ENCODE measurements around the gene TUBD1.
"Not testable (repeated sequence)": the region's sequence is repeated elsewhere in the genome, so short reads cannot be mapped to it uniquely, and the experiment has no call there.

TUBD1 gene, protein sequence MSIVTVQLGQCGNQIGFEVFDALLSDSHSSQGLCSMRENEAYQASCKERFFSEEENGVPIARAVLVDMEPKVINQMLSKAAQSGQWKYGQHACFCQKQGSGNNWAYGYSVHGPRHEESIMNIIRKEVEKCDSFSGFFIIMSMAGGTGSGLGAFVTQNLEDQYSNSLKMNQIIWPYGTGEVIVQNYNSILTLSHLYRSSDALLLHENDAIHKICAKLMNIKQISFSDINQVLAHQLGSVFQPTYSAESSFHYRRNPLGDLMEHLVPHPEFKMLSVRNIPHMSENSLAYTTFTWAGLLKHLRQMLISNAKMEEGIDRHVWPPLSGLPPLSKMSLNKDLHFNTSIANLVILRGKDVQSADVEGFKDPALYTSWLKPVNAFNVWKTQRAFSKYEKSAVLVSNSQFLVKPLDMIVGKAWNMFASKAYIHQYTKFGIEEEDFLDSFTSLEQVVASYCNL
- long read RNA-seq, donor 1, partial matches to known transcripts, result 0 of 1 reads
- long read RNA-seq, donor 1, other reads (novel, unspliced or antisense), result 0 of 1 reads
- long read RNA-seq, donor 2, partial matches to known transcripts, result 16 of 17 reads
- long read RNA-seq, donor 2, other reads (novel, unspliced or antisense), result 0 of 17 reads
- long read RNA-seq, donor 3, partial matches to known transcripts, result 0 of 1 reads
- long read RNA-seq, donor 3, other reads (novel, unspliced or antisense), result 0 of 1 reads
- long read RNA-seq, donor 4, partial matches to known transcripts, result 0 of 2 reads
- long read RNA-seq, donor 4, other reads (novel, unspliced or antisense), result 0 of 2 reads
- long read RNA-seq, donor 5, result 0 reads
- long read RNA-seq, donor 6, partial matches to known transcripts, result 0 of 3 reads
- long read RNA-seq, donor 6, other reads (novel, unspliced or antisense), result 0 of 3 reads
- long read RNA-seq, donor 7, result 0 reads
- long read RNA-seq, donor 8, partial matches to known transcripts, result 8 of 9 reads
- long read RNA-seq, donor 8, other reads (novel, unspliced or antisense), result 0 of 9 reads

DNA sequence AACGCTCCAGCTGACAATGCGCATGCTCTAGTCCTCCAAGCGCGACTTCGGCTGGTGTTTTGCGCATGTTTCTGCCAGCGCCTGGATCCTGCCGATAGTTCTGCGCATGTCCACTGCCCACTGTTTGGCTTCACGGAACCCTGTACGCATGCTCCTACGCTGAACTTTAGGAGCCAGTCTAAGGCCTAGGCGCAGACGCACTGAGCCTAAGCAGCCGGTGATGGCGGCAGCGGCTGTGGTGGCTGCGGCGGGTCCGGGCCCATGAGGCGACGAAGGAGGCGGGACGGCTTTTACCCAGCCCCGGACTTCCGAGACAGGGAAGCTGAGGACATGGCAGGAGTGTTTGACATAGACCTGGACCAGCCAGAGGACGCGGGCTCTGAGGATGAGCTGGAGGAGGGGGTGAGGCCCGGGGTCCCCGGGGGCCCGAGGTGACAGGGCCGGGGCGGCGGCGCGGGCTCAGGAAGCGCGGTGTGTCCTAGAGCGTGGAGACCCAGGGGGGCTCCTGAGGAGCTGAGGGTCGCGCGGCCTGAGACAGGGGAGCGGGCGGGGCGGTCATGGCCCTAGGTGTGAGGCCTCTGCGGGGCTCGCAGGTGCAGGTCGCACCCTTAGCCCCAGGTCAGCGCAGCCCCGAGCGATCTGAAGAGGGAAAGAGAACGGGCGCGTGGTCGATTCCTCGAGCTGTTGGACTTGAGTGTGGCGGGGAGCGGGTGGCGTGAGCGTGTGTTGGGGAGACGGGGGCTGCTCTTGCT is at the start of gene TUBD1, which contains the start of gene RPS6KB1:
Gene TUBD1, minus strand, starts transcription at position 20 of the 752 bp plus-strand sequence. CDS start 1,941 bp downstream, outside the sequence.
Gene RPS6KB1, plus strand, starts transcription at position 198 of the 752 bp plus-strand sequence. Its CDS starts 64 bp downstream, at position 262.
- DNase-seq, result peak; percentile 88

DNA sequence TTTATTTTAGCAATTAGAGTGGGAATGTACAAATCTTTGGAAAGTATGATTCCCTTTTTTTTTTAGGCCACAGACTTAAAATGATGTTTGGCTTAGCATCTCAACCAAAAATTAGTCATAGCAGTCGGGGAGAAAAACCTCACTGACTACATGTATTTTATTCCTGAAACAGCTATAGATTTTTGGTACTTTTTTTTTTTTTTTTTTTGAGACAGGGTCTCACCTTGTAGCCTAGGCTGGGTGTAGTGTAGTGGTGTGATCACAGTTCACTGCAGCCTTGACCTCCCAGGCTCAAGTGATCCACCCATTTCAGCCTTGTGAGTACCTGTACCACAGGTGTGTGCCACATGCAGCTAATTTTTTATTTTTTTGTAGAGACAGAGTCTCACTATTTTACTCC is 48.4 kb upstream of the TUBD1 start:
- no peak for DNase-seq

DNA sequence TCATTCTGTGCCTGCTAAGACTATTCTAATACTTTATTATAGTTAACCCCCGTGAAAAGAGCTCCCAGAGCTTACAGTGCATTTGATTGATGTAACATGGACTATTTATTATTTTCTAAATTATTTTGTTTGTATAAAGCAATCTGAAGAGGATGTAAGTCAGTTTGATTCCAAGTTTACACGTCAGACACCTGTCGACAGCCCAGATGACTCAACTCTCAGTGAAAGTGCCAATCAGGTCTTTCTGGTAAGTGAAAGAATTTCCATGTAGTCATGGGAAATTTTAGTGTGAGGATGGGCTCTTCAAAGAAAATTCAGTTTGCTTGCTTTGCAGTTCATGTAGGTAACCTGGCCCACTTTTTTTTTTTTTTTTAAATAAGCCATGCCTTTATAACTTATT is 48.0 kb upstream of the TUBD1 start:
- not testable (repeated sequence) for DNase-seq

DNA sequence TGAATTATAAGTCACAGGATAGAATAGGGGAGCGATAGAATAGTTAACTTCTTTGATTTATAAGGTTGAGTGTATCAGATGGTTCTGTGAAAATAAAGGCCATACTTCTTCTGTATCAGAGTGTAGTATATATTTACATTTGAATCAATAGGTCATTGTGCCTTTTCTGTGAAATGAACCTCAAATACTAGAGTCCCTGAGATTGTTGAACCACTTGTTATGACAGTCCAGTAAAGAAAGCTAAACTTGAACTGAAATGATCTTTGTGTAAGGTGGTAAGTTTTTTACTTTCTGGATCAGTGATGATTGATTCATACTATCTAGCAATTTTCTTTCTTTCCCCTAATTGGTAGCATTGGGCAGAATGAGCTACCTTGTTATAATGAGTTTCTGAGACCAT is 40.6 kb upstream of the TUBD1 start:
- DNase-seq, result not testable (repeated sequence)

DNA sequence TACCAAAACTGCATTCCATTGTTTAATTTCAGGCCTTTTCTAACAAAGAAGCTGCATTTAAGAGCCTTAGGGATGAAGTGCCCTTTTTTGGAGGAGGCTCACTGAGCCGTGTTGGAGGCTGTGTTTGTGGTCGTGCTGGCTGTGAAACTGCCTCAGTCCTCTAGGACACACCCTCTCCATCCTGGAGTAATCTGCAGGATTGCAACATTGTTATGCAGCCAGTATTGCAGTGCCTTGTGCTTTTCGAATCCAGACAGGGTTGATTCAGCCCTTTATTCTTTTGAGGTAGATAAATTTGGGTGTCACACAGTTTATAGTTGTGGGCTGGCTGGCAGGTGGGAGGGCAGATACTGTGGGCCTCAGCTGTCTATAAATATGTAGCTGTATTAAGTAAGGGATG is 38.0 kb upstream of the TUBD1 start:
- not testable (repeated sequence) for DNase-seq

DNA sequence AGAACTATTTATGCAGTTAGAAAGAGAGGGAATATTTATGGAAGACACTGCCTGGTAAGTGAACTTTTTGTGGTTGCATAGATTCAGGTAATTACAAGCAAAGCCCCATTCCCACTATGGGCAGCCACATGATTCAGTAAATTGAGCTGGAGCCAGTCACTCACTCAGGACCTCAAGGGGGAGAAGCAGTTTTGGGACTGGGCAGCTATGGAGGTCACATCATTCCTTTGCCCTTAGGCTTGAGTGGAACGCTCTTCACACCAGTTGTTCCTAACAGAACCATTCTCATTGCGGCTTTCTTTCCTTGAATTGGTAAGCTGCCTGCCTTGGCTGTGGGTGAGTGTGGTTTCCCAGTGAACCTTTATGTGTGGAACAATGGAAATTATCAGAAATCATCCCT is 37.4 kb upstream of the TUBD1 start:
- DNase-seq, result not testable (repeated sequence)

DNA sequence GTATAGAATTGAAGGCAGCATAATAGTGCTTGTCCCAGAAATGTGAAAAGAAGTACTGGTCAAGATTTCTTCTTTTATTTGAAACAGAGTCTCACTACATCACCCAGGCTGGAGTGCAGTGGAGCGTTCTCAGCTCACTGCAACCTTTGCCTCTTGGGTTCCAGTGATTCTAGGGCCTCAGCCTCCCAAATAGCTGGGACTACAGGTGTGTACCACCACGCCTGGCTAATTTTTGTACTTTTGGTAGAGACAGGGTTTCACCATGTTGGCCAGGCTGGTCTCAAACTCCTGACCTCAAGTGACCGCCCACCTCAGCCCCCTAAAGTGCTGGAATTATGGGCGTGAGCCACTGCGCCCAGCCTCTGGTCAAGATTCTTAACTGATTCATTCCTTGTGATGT is 27.9 kb upstream of the TUBD1 start:
- DNase-seq, result not testable (repeated sequence)

DNA sequence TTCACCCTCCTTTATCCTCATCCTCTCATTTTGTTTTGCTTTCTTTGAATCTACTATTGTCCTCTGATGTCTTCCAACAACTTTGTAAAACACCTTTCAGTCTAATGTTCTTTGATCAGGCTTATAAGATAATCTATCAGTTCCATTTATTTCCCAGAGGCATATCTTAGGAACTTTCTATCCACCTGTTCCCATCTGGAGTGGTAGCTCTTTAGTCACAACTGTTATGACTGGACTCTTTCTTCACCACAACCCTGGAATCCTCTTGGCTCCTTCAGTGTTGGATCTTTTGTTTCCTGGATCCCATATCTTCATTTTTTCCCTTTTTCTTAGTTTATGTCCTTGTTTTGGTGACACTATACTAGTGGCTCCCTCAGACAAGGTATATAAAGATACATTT is 23.7 kb upstream of the TUBD1 start:
- DNase-seq, result no peak

DNA sequence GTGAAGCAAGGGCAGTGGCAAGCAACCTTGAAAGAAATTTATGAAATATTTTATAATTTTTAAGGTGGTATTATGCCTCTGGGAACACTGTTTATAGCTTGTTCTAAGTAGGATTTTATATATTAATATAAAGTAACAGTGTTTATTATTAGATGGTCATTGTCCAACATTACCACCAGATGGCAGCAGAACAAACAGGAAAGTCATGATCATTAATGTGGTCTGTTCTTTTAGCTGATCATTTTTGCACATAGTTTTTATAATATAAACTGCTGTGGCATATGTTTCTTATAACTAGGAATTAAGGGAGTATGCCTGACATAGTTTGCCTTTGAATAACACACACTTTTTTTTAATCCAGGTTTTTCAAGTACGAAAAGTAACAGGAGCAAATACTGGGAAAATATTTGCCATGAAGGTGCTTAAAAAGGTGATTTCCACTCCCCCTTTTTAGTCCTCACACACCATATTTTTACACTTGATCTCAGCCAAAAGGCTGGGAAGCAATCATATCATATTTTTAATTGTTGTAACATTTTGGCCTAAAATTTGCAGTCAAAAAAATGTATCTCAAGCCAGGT is 21.6 kb upstream of the TUBD1 start:
- no peak for DNase-seq

DNA sequence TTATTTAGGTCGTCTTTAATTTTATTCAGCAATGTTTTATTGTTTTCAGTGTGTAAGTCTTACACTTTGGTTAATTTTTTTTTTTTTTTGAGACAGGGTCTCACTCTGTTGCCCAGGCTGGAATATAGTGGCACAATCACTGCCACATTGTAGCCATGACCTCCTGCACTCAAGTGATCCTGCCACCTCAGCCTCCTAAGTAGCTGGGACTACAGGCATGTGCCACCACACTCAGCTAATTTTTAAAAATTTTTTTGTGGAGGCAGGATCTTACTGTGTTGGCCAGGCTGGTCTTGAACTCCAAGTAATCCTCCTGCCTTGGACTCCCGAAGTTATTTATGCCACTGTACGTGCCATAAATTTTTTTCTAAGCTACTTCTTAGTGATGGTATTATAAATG is 14.7 kb upstream of the TUBD1 start:
- no peak for DNase-seq

DNA sequence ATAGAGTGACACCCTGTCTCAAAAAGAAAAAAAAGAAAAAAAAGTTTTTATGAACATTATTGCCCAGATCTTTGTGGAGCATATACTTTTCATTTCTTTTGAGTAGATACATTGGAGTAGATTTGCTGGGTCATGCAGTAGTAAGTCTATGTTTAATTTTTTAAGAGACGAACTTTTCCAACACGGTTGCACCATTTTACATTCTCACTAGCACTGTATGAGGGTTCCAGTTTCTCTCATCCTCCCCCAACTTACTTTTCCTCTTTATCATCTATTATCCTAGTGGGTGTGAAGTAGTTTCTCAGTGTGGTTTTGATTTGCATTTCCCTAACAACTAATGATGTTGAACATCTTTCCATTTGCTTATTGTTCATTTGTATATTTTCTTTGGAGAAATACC is 10.7 kb upstream of the TUBD1 start:
- no peak for DNase-seq

DNA sequence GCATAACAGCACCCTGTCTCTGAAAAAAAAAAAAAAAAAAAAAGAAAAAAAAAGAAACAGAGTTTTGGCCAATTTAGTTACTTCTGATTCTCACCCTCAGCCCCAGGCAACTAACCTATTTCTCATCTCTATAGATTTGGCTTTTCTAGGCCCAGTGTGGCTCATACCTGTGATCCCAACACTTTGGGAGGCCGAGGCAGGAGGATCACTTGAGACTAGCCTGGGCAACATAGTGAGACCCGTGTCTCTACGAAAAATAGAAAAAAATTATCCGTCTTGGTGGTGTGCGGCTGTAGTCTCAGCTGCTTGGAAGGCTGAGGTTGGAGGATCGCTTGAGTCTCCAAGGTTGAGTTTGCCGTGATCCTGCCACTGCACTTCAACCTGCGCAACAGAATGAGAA is 8.9 kb upstream of the TUBD1 start:
- DNase-seq, result no peak

DNA sequence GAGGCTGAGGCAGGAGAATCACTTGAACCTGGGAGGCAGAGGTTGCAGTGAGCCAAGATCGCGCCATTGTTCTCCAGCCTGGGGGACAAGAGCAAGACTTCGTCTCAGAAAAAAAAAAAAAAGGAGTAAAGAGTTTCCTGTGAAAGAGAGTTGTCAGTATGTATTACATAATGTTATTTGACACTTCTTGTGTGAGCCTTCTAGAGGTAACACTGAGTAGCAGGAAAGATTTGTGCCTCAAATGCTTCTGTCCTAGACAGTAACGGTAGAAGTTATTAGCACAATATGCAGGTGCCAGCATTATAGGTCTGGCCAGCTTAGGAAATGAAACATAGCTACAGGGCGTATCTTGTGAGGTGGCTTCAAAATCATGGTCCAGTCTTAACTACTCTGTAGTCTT is 6.4 kb upstream of the TUBD1 start:
- DNase-seq, result no peak

DNA sequence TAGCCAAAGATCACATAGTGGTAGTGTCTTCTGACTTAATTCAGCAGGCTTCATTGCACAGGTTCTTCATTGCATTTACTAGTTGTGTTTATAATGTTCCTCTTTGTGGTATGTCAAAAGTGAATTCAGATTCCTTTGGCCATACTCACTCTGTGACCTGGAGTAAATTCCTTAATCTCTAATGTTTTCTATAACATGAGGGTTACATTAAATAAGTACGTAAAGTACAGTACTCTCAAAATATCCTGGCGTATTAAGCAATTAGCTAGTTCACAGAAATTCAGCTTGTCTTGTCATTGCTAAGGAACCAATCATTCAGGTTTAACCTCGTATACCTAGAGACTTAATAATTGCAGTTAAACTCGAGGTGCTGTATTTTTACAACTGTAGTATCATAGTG is 4.3 kb upstream of the TUBD1 start:
- no peak for DNase-seq

DNA sequence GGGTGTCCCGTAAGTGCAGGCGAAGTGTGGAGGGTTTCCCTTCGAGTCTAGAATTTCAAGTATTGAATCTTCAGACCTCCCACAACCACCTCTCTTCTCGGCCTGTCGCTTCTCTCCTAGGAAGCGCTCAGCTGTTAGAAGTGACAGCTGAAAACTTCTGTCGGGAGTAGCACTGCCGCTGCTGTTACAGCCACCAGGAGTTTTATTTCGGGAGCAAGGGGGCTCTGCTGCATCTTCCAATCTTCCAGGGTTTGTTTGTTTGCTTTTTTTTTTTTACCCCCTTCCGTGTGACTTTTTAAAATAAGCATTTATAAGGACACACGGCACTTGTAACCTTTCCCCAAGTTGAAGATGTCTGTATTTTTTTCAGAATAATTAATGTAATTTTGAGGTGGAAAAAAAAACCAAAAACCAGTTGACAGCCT is 945 bp upstream of the TUBD1 start:
- no peak for DNase-seq

DNA sequence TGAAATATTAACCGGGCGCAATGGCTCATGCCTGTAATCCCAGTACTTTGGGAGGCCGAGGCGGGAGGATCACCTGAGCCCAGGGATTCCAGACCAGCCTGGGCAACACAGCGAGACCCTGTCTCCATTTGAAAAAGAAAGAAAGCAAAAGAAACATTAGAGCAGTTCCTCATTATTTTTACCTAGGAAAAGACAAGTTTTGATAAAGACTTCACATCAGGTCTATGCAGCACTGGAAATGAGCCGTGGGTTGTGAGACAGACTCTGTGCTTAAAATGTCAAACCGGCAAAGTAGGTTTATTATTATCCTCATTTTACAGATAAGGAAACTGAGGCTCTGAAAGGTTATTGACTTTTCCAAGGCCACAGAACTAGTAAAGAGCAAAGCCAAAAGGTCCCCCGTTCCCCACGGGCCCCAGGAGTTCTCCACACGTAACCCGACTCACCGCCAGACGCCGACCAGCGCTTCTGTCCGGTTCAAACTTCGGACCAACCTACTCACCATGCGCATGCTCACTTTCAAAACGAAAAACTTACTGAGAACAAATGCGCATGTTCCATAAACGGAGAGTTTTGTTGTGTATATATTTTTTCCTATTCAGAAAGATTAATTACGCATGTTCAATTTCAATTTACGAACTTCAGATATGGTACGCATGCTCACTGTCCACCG is 356 bp downstream of the TUBD1 start:
- peak; percentile 84 for DNase-seq

DNA sequence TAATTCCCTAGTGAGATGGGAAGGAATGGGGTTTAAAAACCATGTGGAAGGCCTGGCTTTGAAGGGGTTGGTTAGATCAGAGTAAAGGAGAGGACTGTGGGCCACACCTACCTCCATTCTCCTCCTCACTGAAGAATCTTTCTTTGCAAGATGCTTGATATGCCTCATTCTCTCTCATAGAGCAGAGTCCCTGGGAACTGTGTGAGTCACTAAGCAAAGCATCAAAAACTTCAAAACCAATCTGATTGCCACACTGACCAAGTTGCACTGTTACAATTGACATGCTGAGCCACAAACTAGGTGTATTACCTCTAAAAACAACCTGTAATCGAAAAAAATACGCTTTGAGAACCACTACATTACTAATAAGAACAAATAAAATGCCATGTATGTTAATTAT is 2.0 kb downstream of the TUBD1 start:
- no peak for DNase-seq

DNA sequence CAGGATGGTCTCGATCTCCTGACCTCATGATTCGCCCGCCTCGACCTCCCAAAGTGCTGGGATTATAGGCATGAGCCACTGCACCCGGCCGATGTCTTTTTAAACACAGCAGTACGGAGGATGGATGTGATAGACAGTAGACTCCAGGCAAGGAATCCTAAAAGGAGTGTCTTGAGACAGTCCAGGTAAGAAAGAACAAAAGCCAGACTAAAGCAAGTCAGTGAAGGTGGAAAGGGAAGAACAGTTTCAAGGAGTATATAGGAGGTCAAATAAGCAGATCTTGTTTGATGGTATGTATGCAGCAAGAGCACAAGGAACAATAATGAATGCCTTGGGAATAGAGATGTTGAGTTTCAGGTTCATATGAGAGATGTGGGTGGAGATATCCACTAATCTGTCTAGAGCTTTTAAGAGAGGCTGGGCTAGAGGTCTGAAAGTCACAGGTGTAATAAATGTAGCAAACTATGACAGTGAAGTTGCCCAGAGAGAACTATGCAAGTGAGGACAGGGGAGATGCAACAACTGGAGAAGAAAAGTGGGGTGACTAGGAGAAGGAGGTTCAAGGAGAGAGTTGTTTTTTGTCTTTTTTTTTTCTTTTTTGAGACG is 4.5 kb downstream of the TUBD1 start:
- no peak for DNase-seq

DNA sequence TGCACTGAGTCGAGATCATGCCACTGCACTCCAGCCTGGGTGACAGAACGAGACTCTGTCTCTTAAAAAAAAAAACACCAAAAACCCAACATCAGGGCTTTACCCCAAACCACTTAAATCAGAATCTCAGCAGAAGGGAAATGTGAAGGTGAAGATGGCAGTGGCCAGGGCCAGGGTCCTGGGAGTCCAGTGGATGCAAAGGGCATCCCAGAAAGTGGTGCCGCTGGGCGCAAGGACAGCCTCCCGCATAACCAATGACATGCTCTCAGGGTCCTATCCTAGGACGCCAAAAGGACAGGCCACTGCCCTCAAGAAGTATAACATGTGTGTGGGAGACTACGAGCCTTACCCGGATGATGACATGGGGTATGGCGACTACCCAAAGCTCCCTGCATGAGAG is 7.9 kb downstream of the TUBD1 start:
- DNase-seq, result no peak

DNA sequence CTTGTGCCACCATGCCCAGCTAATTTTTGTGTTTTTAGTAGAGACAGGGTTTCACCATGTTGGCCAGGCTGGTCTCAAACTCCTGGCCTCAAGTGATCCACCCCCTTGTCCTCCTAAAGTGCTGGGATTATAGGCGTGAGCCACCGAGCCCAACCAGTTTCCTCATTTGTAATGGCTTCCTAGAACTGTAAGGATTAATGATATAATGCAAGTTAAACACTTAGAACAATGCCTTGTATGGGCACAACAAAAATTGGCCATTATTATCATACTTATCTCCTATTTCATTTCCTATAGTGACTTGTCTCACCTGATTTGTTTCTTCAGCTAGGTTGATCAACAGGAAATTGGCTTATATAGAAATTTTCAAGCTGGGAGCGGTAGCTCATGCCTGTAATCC is 14.1 kb downstream of the TUBD1 start:
- DNase-seq, result no peak

DNA sequence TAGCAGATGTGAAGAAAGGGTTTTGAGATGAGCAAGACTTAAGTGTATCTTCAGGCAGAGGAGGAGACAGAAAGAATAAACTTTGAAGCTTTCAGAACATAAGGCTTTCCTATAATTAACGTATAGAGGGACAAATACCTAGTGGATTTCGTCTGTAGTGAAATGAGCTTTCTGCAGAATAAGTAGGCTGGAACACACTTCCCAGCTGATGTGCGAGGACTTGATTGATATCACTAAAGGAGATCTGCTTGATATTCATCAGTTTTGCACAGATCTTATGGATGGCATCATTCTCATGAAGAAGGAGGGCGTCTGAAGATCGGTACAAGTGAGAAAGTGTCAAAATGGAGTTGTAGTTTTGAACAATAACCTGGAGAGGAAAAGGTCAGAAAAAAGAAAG is 14.8 kb downstream of the TUBD1 start:
- DNase-seq, result no peak

All from right kidney (tissue), 9 donors.